Measurements from ENCODE around the gene TMC3. TPM values are rescaled to one million over a fixed set of nuclear protein-coding genes. Genes with fewer than 3 reads are reported as not detected.

TMC3 gene
- total and polyA plus RNA-seq, 2 donors from 2014 or later: not detected

- no peak overlapping the region for H3K27ac ChIP-seq (ENCODE audit: low read depth in 2 of 2, low read length in 2 of 2)
- no peaks in the 10 kb centered on the region for H3K36me3 ChIP-seq (ENCODE audit: control insufficient read depth in 2 of 3, insufficient read depth in 3 of 3, low read length in 3 of 3)
- H3K9me3 ChIP-seq (ENCODE audit: control insufficient read depth in 2 of 3, insufficient read depth in 1 of 3, low read length in 3 of 3): no peaks in the 10 kb centered on the region
- FAIRE-seq (no peak), DNase-seq (no peak)
- no peaks in the 10 kb centered on the region for H3K27me3 ChIP-seq (ENCODE audit: control insufficient read depth, insufficient read depth, low read length)
- H3K9ac ChIP-seq (ENCODE audit: low read length in 3 of 3): no peak overlapping the region
- intact Hi-C loops (cut with DNase I): no loop called here
- no peak overlapping the region for H3K4me3 ChIP-seq (ENCODE audit: low read length in 3 of 3)
- no peak for TF ChIP-seq CTCF (IDR thresholded peaks at IDR 0.05; ENCODE audit: borderline replicate concordance, extremely low read depth, insufficient read depth)
- no peaks in the 10 kb centered on the region for H3K4me1 ChIP-seq (ENCODE audit: control insufficient read depth in 2 of 3, insufficient read depth in 2 of 3, low read depth in 1 of 3, low read length in 3 of 3)
Observed at GRCh38 chr15:81358248-81358647, 15.8 kb downstream of the TMC3 start.

GRCh38 chr15:81357180-81357686 lies 16.8 kb downstream of the TMC3 start:
- Histone ChIP-seq H3K36me3 (ENCODE audit: control insufficient read depth in 2 of 3, insufficient read depth in 3 of 3, low read length in 3 of 3) (no peaks in the 10 kb centered on the region), H3K4me1 (ENCODE audit: control insufficient read depth in 2 of 3, insufficient read depth in 2 of 3, low read depth in 1 of 3, low read length in 3 of 3) (no peaks in the 10 kb centered on the region), H3K27me3 (ENCODE audit: control insufficient read depth, insufficient read depth, low read length) (no peaks in the 10 kb centered on the region), H3K9me3 (ENCODE audit: control insufficient read depth in 2 of 3, insufficient read depth in 1 of 3, low read length in 3 of 3) (no peaks in the 10 kb centered on the region), H3K9ac (ENCODE audit: low read length in 3 of 3) (no peak overlapping the region), H3K4me3 (ENCODE audit: low read length in 3 of 3) (no peak overlapping the region), H3K27ac (ENCODE audit: low read depth in 2 of 2, low read length in 2 of 2) (no peak overlapping the region)
- TF ChIP-seq CTCF (IDR thresholded peaks at IDR 0.05; ENCODE audit: borderline replicate concordance, extremely low read depth, insufficient read depth): no peak
- FAIRE-seq (no peak), DNase-seq (no peak)
- intact Hi-C loops (cut with DNase I): no loop called here

GRCh38 chr15:81356252-81356651 lies 17.8 kb downstream of the TMC3 start:
- Histone ChIP-seq H3K4me3 (ENCODE audit: low read length in 3 of 3) (no peak overlapping the region), H3K4me1 (ENCODE audit: control insufficient read depth in 2 of 3, insufficient read depth in 2 of 3, low read depth in 1 of 3, low read length in 3 of 3) (no peaks in the 10 kb centered on the region), H3K9ac (ENCODE audit: low read length in 3 of 3) (no peak overlapping the region), H3K36me3 (ENCODE audit: control insufficient read depth in 2 of 3, insufficient read depth in 3 of 3, low read length in 3 of 3) (no peaks in the 10 kb centered on the region), H3K9me3 (ENCODE audit: control insufficient read depth in 2 of 3, insufficient read depth in 1 of 3, low read length in 3 of 3) (no peaks in the 10 kb centered on the region), H3K27ac (ENCODE audit: low read depth in 2 of 2, low read length in 2 of 2) (no peak overlapping the region), H3K27me3 (ENCODE audit: control insufficient read depth, insufficient read depth, low read length) (no peaks in the 10 kb centered on the region)
- FAIRE-seq (no peak), DNase-seq (no peak)
- intact Hi-C loops (cut with DNase I): no loop called here
- TF ChIP-seq CTCF (IDR thresholded peaks at IDR 0.05; ENCODE audit: borderline replicate concordance, extremely low read depth, insufficient read depth): no peak

- DNase-seq (no peak), FAIRE-seq (no peak)
- Histone ChIP-seq H3K4me3 (ENCODE audit: low read length in 3 of 3) (no peak overlapping the region), H3K4me1 (ENCODE audit: control insufficient read depth in 2 of 3, insufficient read depth in 2 of 3, low read depth in 1 of 3, low read length in 3 of 3) (no peaks in the 10 kb centered on the region), H3K9me3 (ENCODE audit: control insufficient read depth in 2 of 3, insufficient read depth in 1 of 3, low read length in 3 of 3) (no peaks in the 10 kb centered on the region), H3K27me3 (ENCODE audit: control insufficient read depth, insufficient read depth, low read length) (no peaks in the 10 kb centered on the region), H3K9ac (ENCODE audit: low read length in 3 of 3) (no peak overlapping the region), H3K27ac (ENCODE audit: low read depth in 2 of 2, low read length in 2 of 2) (no peak overlapping the region), H3K36me3 (ENCODE audit: control insufficient read depth in 2 of 3, insufficient read depth in 3 of 3, low read length in 3 of 3) (no peaks in the 10 kb centered on the region)
- TF ChIP-seq CTCF (IDR thresholded peaks at IDR 0.05; ENCODE audit: borderline replicate concordance, extremely low read depth, insufficient read depth): no peak
- intact Hi-C loops (cut with DNase I): no loop called here
Observed at GRCh38 chr15:81351651-81352050, 22.4 kb downstream of the TMC3 start.
